Natural killer cell (primary cell): Measurements from ENCODE around the gene GATB. TPM values are rescaled to one million over a fixed set of nuclear protein-coding genes. Genes with fewer than 3 reads are reported as not detected.

Experiments
- ATAC-seq, 3 donors: fragments of 150-1000 bp in 2 of 3; fragments of 200-7000 bp in 1 of 3; cut with Tn5 transposase; 1 replicate in 1 of 3; 2 replicates in 2 of 3; pipeline ENCODE4 v1.10.0; 2021; ENCODE audit warnings: mild to moderate bottlenecking in 2 of 3, moderate library complexity in 2 of 3
- DNase-seq, 2 donors: peaks; one replicate each; pipeline versions ENCODE4 v3.0.0 to v3.0.0-alpha.2; 2013 to 2021; ENCODE audit warnings: mixed read lengths in 1 of 2
- H3K27ac ChIP-seq: one replicate; pipeline ENCODE4 v1.5.1; 2013; ENCODE audit warnings: mild to moderate bottlenecking, low read length
- H3K27me3 ChIP-seq: one replicate; pipeline ENCODE4 v1.6.1; 2013; ENCODE audit warnings: low read length; ENCODE audit not compliant: control insufficient read depth, insufficient read depth
- H3K36me3 ChIP-seq: one replicate; pipeline ENCODE4 v1.6.1; 2013; ENCODE audit warnings: low read length; ENCODE audit not compliant: control insufficient read depth, insufficient read depth
- H3K4me1 ChIP-seq: one replicate; pipeline ENCODE4 v1.6.1; 2013; ENCODE audit warnings: low read length; ENCODE audit not compliant: control insufficient read depth, insufficient read depth
- H3K4me3 ChIP-seq: one replicate; pipeline ENCODE4 v1.5.1; 2013; ENCODE audit warnings: low read length
- H3K9me3 ChIP-seq: one replicate; pipeline ENCODE4 v1.6.1; 2013; ENCODE audit warnings: low read length; ENCODE audit not compliant: control insufficient read depth, insufficient read depth
- H3K27ac Mint-ChIP-seq, 2 donors: one replicate each; pipeline ENCODE4 v1.8.0; 2022; ENCODE audit warnings: mild to moderate bottlenecking in 2 of 2, mixed read lengths in 2 of 2, moderate library complexity in 1 of 2
- H3K27me3 Mint-ChIP-seq, 2 donors: one replicate each; pipeline ENCODE4 v1.8.0; 2022; ENCODE audit warnings: low read depth in 2 of 2, mixed read lengths in 2 of 2
- H3K36me3 Mint-ChIP-seq: one replicate; pipeline ENCODE4 v1.8.0; 2022; ENCODE audit warnings: mixed read lengths
- H3K4me1 Mint-ChIP-seq, 2 donors: one replicate each; pipeline ENCODE4 v1.8.0; 2022; ENCODE audit warnings: mixed read lengths in 2 of 2
- H3K4me3 Mint-ChIP-seq: one replicate; pipeline ENCODE4 v1.8.0; 2022; ENCODE audit warnings: mild to moderate bottlenecking, moderate library complexity, mixed read lengths
- H3K9me3 Mint-ChIP-seq, 2 donors: one replicate each; pipeline ENCODE4 v1.8.0; 2022; ENCODE audit warnings: mixed read lengths in 2 of 2
- WGBS: methylation state at CpG from one replicate; pipeline ENCODE4 v1.1.7; 2013; ENCODE audit warnings: missing lambda C conversion rate; ENCODE audit not compliant: insufficient coverage; 5-methylcytosine and 5-hydroxymethylcytosine counted together
- intact Hi-C: fragments of 100-400 bp; cut with micrococcal nuclease; formaldehyde crosslinking; loops from one replicate; pipeline ENCODE4 v1.14.2; 2022
- total RNA-seq, 4 donors: library from RNA; stranded (reverse); fragments of 120-200 nt in 1 of 4; gene quantifications; one replicate each; pipeline versions ENCODE4 v1.2.3 to v1.2.4, GENCODE V29; 2013 to 2022
- TF ChIP-seq, protein P1 (sequence below): fragments of 200-600 bp; IDR thresholded peaks from one replicate; pipeline ENCODE4 v1.8.0; 2022; ENCODE audit warnings: antibody characterized with exemption

The GATB gene
- total RNA-seq, 3 donors from 2014 or later (not counting 1 experiment from before 2014, with no cell fraction given), result 5.6 to 7.2 (median 6.3) TPM

DNA sequence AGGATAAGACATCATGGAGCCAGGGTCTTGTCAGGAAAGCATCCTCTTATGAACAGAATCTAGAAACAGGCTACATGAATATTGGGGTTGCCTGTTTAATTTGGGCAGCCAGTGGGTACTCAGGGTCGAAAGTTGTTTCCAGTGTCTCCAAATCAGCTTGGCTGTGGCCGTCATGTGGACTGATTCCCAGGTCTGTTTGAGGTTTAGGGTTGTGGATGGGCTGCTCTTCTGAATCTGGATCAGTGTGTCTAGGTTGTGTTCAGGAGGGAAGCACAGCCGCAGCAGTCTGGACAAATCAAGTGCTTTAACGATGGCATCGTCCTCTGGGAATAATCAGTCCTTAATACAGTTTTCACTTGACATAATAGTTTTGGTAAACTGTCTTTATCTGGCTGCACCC, 94.3 kb downstream of the GATB start:
- no peaks in the 10 kb centered on the region for H3K9me3 ChIP-seq
- Mint-ChIP-seq H3K4me3 (no peak overlapping the region), H3K27me3 (peaks cover 0 to 4% of the 10 kb centered on the region in 2 donors), H3K9me3 (no peaks in the 10 kb centered on the region), H3K27ac (no peak overlapping the region), H3K4me1 (no peaks in the 10 kb centered on the region), H3K36me3 (no peaks in the 10 kb centered on the region)
- no peaks in the 10 kb centered on the region for H3K27me3 ChIP-seq
- H3K36me3 ChIP-seq, result no peaks in the 10 kb centered on the region
- no peak for DNase-seq
- H3K4me1 ChIP-seq, result no peaks in the 10 kb centered on the region
- no peak overlapping the region for H3K4me3 ChIP-seq
- WGBS, result 93% methylated on average over 5 of the region's 5 CpGs
- ATAC-seq, result no peak
- H3K27ac ChIP-seq, result no peak overlapping the region
- TF ChIP-seq, protein P1, sequence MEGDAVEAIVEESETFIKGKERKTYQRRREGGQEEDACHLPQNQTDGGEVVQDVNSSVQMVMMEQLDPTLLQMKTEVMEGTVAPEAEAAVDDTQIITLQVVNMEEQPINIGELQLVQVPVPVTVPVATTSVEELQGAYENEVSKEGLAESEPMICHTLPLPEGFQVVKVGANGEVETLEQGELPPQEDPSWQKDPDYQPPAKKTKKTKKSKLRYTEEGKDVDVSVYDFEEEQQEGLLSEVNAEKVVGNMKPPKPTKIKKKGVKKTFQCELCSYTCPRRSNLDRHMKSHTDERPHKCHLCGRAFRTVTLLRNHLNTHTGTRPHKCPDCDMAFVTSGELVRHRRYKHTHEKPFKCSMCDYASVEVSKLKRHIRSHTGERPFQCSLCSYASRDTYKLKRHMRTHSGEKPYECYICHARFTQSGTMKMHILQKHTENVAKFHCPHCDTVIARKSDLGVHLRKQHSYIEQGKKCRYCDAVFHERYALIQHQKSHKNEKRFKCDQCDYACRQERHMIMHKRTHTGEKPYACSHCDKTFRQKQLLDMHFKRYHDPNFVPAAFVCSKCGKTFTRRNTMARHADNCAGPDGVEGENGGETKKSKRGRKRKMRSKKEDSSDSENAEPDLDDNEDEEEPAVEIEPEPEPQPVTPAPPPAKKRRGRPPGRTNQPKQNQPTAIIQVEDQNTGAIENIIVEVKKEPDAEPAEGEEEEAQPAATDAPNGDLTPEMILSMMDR, result no peak
- intact Hi-C loops, result no loop called here

DNA sequence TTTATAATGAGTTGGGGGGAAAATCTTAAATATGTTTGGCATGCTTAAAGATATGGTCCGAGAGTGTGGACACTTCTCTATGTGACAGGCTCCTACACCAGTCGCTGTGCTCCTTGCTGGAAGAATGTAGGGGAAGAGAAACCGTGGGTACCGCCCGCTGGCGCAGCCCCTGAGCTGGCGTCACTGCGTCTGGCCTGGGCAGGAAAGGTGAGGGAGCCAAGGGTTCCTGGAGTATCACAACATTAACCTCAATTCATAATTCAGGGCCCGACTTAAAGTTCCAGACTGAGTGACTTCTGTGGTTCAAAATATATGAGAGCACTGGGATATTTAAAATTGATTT, 95.1 kb downstream of the GATB start:
- intact Hi-C loops, result no loop called here
- Histone ChIP-seq H3K4me3 (no peak overlapping the region), H3K4me1 (no peaks in the 10 kb centered on the region), H3K36me3 (no peaks in the 10 kb centered on the region), H3K27ac (no peak overlapping the region), H3K27me3 (no peaks in the 10 kb centered on the region), H3K9me3 (no peaks in the 10 kb centered on the region)
- TF ChIP-seq, protein P1, result no peak
- no peak for ATAC-seq
- H3K4me1 Mint-ChIP-seq, result no peaks in the 10 kb centered on the region
- WGBS, result 93% methylated on average over 8 of the region's 9 CpGs
- no peak overlapping the region for H3K4me3 Mint-ChIP-seq
- H3K27ac Mint-ChIP-seq, result no peak overlapping the region
- H3K27me3 Mint-ChIP-seq, result peaks cover 4 to 5% of the 10 kb centered on the region in 2 donors
- H3K9me3 Mint-ChIP-seq, result no peaks in the 10 kb centered on the region
- DNase-seq, result no peak
- H3K36me3 Mint-ChIP-seq, result no peaks in the 10 kb centered on the region

DNA sequence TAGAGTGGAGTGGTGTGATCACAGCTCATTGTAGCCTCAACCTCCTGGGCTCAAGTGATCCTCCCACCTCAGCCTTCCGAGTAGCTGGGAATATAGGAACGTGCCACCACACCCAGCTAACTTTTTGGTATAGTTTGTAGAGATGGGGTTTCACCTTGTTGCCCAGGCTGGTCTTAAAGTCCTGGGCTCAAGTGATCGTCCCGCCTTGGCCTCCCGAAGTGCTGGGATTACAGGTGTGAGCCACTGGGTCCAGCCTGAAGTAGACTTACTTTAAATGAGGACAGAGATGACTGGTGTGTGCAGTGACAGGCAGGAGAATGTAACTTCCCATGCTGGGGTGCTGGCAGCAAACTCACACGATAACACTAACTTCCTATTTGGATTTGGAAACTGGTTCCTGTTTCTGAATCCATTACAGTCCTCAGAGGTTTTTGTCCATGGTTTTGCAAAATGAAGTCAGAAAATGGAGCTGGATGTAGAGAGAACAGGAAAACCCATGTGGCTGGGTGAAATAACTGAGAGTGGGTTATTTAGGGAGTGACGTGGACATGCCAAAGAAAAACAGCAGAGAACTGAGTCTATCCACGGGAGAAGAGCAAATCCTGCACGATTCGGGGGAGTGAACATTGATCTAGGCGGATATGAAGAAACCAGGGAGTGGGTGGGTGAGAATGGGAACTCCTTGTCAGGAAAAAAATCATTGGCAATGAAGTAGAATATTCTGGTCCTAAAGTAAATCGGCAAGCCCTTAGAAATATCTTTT, 95.6 kb downstream of the GATB start:
- Mint-ChIP-seq H3K4me3 (no peak overlapping the region), H3K27ac (no peak overlapping the region), H3K4me1 (no peaks in the 10 kb centered on the region), H3K27me3 (peaks cover 7 to 10% of the 10 kb centered on the region in 2 donors), H3K36me3 (no peaks in the 10 kb centered on the region), H3K9me3 (no peaks in the 10 kb centered on the region)
- 87% methylated on average over 12 of the region's 12 CpGs for WGBS
- TF ChIP-seq, protein P1, result no peak
- intact Hi-C loops, result no loop called here
- no peaks in the 10 kb centered on the region for H3K4me1 ChIP-seq
- no peak overlapping the region for H3K27ac ChIP-seq
- H3K36me3 ChIP-seq, result no peaks in the 10 kb centered on the region
- no peak for ATAC-seq
- H3K27me3 ChIP-seq, result no peaks in the 10 kb centered on the region
- DNase-seq, result no peak
- no peaks in the 10 kb centered on the region for H3K9me3 ChIP-seq
- no peak overlapping the region for H3K4me3 ChIP-seq

DNA sequence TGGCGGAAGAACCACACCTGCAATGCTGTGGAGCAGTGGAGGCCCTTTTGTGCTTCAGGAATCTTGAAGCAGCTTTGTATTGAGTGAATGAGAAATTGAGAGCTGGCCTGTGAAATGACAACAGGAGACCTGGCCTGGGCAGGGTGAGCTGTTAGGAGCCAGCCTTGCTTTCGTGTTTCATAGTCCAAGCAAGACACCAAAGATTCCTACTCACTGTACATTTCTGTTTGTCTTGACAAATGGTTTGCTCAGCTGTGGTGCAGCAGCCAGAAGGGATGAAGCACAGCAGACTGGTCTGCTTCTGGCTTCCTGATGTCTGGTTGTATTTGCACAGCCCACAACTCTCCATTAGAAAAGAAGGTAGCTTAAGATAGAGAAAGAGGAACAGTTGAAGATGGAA, 96.5 kb downstream of the GATB start:
- Histone ChIP-seq H3K27me3 (no peaks in the 10 kb centered on the region), H3K27ac (no peak overlapping the region), H3K4me3 (no peak overlapping the region), H3K4me1 (no peaks in the 10 kb centered on the region), H3K9me3 (no peaks in the 10 kb centered on the region), H3K36me3 (no peaks in the 10 kb centered on the region)
- DNase-seq (no peak), ATAC-seq (no peak)
- intact Hi-C loops, result no loop called here
- TF ChIP-seq, protein P1, result no peak
- H3K27ac Mint-ChIP-seq, result no peak overlapping the region
- peaks cover 9 to 13% of the 10 kb centered on the region in 2 donors for H3K27me3 Mint-ChIP-seq
- H3K36me3 Mint-ChIP-seq, result no peaks in the 10 kb centered on the region
- no peak overlapping the region for H3K4me3 Mint-ChIP-seq
- no peaks in the 10 kb centered on the region for H3K4me1 Mint-ChIP-seq
- 94% methylated on average over 2 of the region's 2 CpGs for WGBS
- no peaks in the 10 kb centered on the region for H3K9me3 Mint-ChIP-seq
